HEK293 (cell line): ENCODE measurements around the gene NTSR1.

ENCODE experiments used
- CTCF ChIA-PET: fragments of 350-600 bp; formaldehyde crosslinking; extraction: SDS; loops from one replicate; lab custom pipeline; 2021; ENCODE audit warnings: antibody characterized with exemption; lab: Yijun Ruan, JAX
- POLR2A ChIA-PET: fragments of 300-600 bp; formaldehyde crosslinking; extraction: SDS; loops from one replicate; lab custom pipeline; 2020; ENCODE audit warnings: antibody characterized with exemption, inconsistent platforms; lab: Yijun Ruan, JAX
- H3K27ac ChIP-seq: fragments of 200-500 bp; sonication (Bioruptor generic); 2 replicates; pipeline ENCODE4 v1.5.1; 2014; ENCODE audit warnings: low read depth, low read length, control low read depth, inconsistent platforms; ENCODE audit errors: extremely low read depth
- H3K36me3 ChIP-seq, 2 experiments: fragments of 200-500 bp in 1 of 2; sonication (Bioruptor generic) in 1 of 2; 1 replicate in 1 of 2; 2 replicates in 1 of 2; pipeline ENCODE4 v1.5.1; 2014 to 2017; ENCODE audit warnings: inconsistent platforms in 2 of 2, low read length in 2 of 2; ENCODE audit not compliant: control insufficient read depth in 2 of 2, insufficient read depth in 1 of 2
- H3K4me1 ChIP-seq: fragments of 200-500 bp; sonication (Bioruptor generic); 2 replicates; pipeline ENCODE4 v1.5.1; 2014; ENCODE audit warnings: mild to moderate bottlenecking, low read length, inconsistent platforms; ENCODE audit not compliant: control insufficient read depth, insufficient read depth
- H3K4me3 ChIP-seq: 2 replicates; pipeline ENCODE4 v1.5.1; 2011; ENCODE audit warnings: low read depth, mild to moderate bottlenecking, control low read depth, low read length, moderate library complexity
- H3K9me3 ChIP-seq: fragments of 200-500 bp; sonication (Bioruptor generic); 2 replicates; pipeline ENCODE4 v1.5.1; 2014; ENCODE audit warnings: low read depth, low read length, inconsistent platforms; ENCODE audit not compliant: control insufficient read depth, insufficient read depth
- PRDM2 ChIP-seq: fragments of 450-650 bp; formaldehyde crosslinking; IDR thresholded peaks from 2 replicates; pipeline ENCODE4 v1.5.1; 2016; ENCODE audit warnings: missing biosample characterization, missing genetic modification characterization, borderline replicate concordance
- ZFHX2 ChIP-seq: fragments of 450-650 bp; formaldehyde crosslinking; conservative IDR thresholded peaks from 2 replicates; pipeline ENCODE4 v1.5.1; 2016; ENCODE audit warnings: missing biosample characterization, missing genetic modification characterization
- ZIC2 ChIP-seq: fragments of 450-650 bp; formaldehyde crosslinking; IDR thresholded peaks from 2 replicates; pipeline ENCODE4 v1.5.1; 2016; ENCODE audit warnings: missing biosample characterization, missing genetic modification characterization
- ZNF146 ChIP-seq: fragments of 450-650 bp; formaldehyde crosslinking; IDR thresholded peaks from 2 replicates; pipeline ENCODE4 v1.5.1; 2016; ENCODE audit warnings: missing biosample characterization, missing genetic modification characterization
- ZNF174 ChIP-seq: fragments of 450-650 bp; formaldehyde crosslinking; IDR thresholded peaks from 2 replicates; pipeline ENCODE4 v1.5.0; 2017; ENCODE audit warnings: missing biosample characterization, mild to moderate bottlenecking, missing genetic modification characterization
- ZNF19 ChIP-seq: fragments of 450-650 bp; formaldehyde crosslinking; IDR thresholded peaks from 2 replicates; pipeline ENCODE4; 2016; ENCODE audit warnings: missing biosample characterization, missing genetic modification characterization, low read depth
- ZNF202 ChIP-seq: fragments of 450-650 bp; formaldehyde crosslinking; IDR thresholded peaks from 2 replicates; pipeline ENCODE4 v1.5.1; 2016; ENCODE audit warnings: missing biosample characterization, missing genetic modification characterization, borderline replicate concordance
- ZNF221 ChIP-seq: fragments of 450-650 bp; formaldehyde crosslinking; IDR thresholded peaks from 2 replicates; pipeline ENCODE4 v1.5.1; 2017; ENCODE audit warnings: missing biosample characterization, missing genetic modification characterization, borderline replicate concordance
- ZNF223 ChIP-seq: fragments of 450-650 bp; formaldehyde crosslinking; IDR thresholded peaks from 2 replicates; pipeline ENCODE4 v1.5.1; 2016; ENCODE audit warnings: missing biosample characterization, missing genetic modification characterization
- ZNF239 ChIP-seq: fragments of 450-650 bp; formaldehyde crosslinking; IDR thresholded peaks from 2 replicates; pipeline ENCODE4 v1.5.1; 2016; ENCODE audit warnings: missing biosample characterization, missing genetic modification characterization
- ZNF266 ChIP-seq: fragments of 450-650 bp; formaldehyde crosslinking; IDR thresholded peaks from 2 replicates; pipeline ENCODE4 v1.5.1; 2016; ENCODE audit warnings: missing biosample characterization, missing genetic modification characterization, low read depth
- ZNF324 ChIP-seq: fragments of 450-650 bp; formaldehyde crosslinking; IDR thresholded peaks from 2 replicates; pipeline ENCODE4 v1.5.1; 2016; ENCODE audit warnings: missing biosample characterization, missing genetic modification characterization
- ZNF341 ChIP-seq: fragments of 450-650 bp; formaldehyde crosslinking; IDR thresholded peaks from 2 replicates; pipeline ENCODE4; 2016; ENCODE audit warnings: low read depth, missing biosample characterization, missing genetic modification characterization
- ZNF37A ChIP-seq: fragments of 450-650 bp; IDR thresholded peaks from 2 replicates; pipeline ENCODE4 v1.5.1; 2018; ENCODE audit warnings: missing biosample characterization, missing genetic modification characterization
- ZNF510 ChIP-seq: fragments of 450-650 bp; formaldehyde crosslinking; IDR thresholded peaks from 2 replicates; pipeline ENCODE4 v1.5.1; 2018; ENCODE audit warnings: mild to moderate bottlenecking, missing genetic modification characterization, missing biosample characterization; ENCODE audit not compliant: insufficient replicate concordance
- ZNF513 ChIP-seq: fragments of 450-650 bp; IDR thresholded peaks from 2 replicates; pipeline ENCODE4 v1.5.1; 2018; ENCODE audit warnings: missing biosample characterization, missing genetic modification characterization
- ZNF560 ChIP-seq: fragments of 450-650 bp; formaldehyde crosslinking; IDR thresholded peaks from 2 replicates; pipeline ENCODE4 v1.5.1; 2017; ENCODE audit warnings: missing biosample characterization, missing genetic modification characterization, borderline replicate concordance
- ZNF600 ChIP-seq: fragments of 450-650 bp; formaldehyde crosslinking; IDR thresholded peaks from 2 replicates; pipeline ENCODE4 v1.5.1; 2016; ENCODE audit warnings: missing biosample characterization, missing genetic modification characterization
- ZNF610 ChIP-seq: fragments of 450-650 bp; formaldehyde crosslinking; IDR thresholded peaks from 2 replicates; pipeline ENCODE4 v1.5.1; 2016; ENCODE audit warnings: missing biosample characterization, missing genetic modification characterization, borderline replicate concordance
- ZNF626 ChIP-seq: fragments of 450-650 bp; sonication (Bioruptor Pico); formaldehyde crosslinking; IDR thresholded peaks from 2 replicates; pipeline ENCODE4 v1.5.1; 2018; ENCODE audit warnings: missing biosample characterization, missing genetic modification characterization, inconsistent platforms
- ZNF645 ChIP-seq: fragments of 450-650 bp; formaldehyde crosslinking; IDR thresholded peaks from 2 replicates; pipeline ENCODE4; 2016; ENCODE audit warnings: missing biosample characterization, missing genetic modification characterization
- ZNF660 ChIP-seq: fragments of 450-650 bp; IDR thresholded peaks from 2 replicates; pipeline ENCODE4 v1.5.1; 2018; ENCODE audit warnings: missing biosample characterization, mild to moderate bottlenecking, missing genetic modification characterization
- ZNF677 ChIP-seq: fragments of 450-650 bp; IDR thresholded peaks from 2 replicates; pipeline ENCODE4 v1.5.0; 2018; ENCODE audit warnings: missing biosample characterization, mild to moderate bottlenecking, missing genetic modification characterization, moderate library complexity
- ZNF76 ChIP-seq: fragments of 450-650 bp; formaldehyde crosslinking; IDR thresholded peaks from 2 replicates; pipeline ENCODE4; 2016; ENCODE audit warnings: low read depth, missing biosample characterization, missing genetic modification characterization, borderline replicate concordance
- ZNF791 ChIP-seq: fragments of 450-650 bp; formaldehyde crosslinking; IDR thresholded peaks from 2 replicates; pipeline ENCODE4 v1.5.1; 2016; ENCODE audit warnings: missing biosample characterization, missing genetic modification characterization
- ZNF837 ChIP-seq: fragments of 450-650 bp; formaldehyde crosslinking; IDR thresholded peaks from 2 replicates; pipeline ENCODE4 v1.5.1; 2016; ENCODE audit warnings: missing biosample characterization, missing genetic modification characterization
- TF ChIP-seq, protein P1 (sequence below): fragments of 450-650 bp; formaldehyde crosslinking; IDR thresholded peaks from 2 replicates; pipeline ENCODE4 v1.5.1; 2016; ENCODE audit warnings: missing biosample characterization, missing genetic modification characterization, borderline replicate concordance

Gene NTSR1

DNA sequence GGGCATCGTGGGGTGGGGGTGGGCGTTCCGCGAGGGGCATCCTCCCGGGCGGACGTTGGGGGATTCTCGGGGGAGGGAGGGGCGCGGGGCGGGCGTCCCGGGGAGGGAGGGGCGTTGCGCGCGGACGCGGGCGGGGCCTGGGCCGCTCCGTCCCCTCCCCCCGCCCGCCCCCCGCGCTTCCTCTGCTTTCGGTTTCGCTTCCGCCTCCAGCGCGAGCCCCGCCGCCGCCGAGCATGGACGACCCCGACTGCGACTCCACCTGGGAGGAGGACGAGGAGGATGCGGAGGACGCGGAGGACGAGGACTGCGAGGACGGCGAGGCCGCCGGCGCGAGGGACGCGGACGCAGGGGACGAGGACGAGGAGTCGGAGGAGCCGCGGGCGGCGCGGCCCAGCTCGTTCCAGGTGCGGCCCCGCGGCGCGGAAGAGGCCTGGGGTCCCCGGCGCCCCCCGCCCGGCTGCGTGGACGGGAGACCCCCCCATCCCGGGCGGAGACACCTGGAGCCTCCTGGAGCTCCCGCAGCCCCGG lies 96.1 kb downstream of the NTSR1 start, which contains the start of gene OGFR:
Gene OGFR, plus strand, starts transcription at position 209 of the 528 bp plus-strand sequence. Its CDS starts 25 bp downstream, at position 234.
- peak within 1 kb of the TSS; percentile 97 for H3K4me3 ChIP-seq
- H3K4me1 ChIP-seq = no peaks in the 10 kb centered on the region
- no peaks in the 10 kb centered on the region for H3K9me3 ChIP-seq
- CTCF ChIA-PET = interaction anchor here (1.1 to 3.4 kb wide), 3 partner anchors 13 to 100 kb away, joined by 3 to 18 read pairs (median 4); no protein-coding TSS in a partner anchor
- peaks cover 4 to 54% of the 10 kb centered on the region in 2 experiments; a peak in 2 of 3 replicates for H3K36me3 ChIP-seq
- H3K27ac ChIP-seq = peak within 1 kb of the TSS; percentile 80
- POLR2A ChIA-PET = interaction anchor here (0.9 to 3.6 kb wide), 3 partner anchors 10 to 18 kb away, joined by 3 to 22 read pairs (median 6); partner anchors contain the start of gene MRGBP
- TF ChIP-seq ZNF37A (tag by site-specific recombination) (no peak), ZNF223 (no peak), ZNF239 (tag by site-specific recombination) (no peak), ZNF341 (tag by site-specific recombination) (no peak), ZNF202 (tag by site-specific recombination) (no peak), ZNF791 (no peak), ZNF76 (no peak), ZNF645 (tag by site-specific recombination) (no peak), ZNF837 (tag by site-specific recombination) (no peak), ZNF324 (tag by site-specific recombination) (no peak), ZNF510 (tag by site-specific recombination) (no peak), ZNF266 (tag by site-specific recombination) (no peak), ZNF221 (tag by site-specific recombination) (no peak), ZNF660 (tag by site-specific recombination) (no peak), ZNF19 (tag by site-specific recombination) (no peak), PRDM2 (no peak), ZNF513 (no peak; the same call in 1 of the 2 replicates), ZNF677 (tag by site-specific recombination) (no peak), ZNF600 (tag by site-specific recombination) (no peak), ZFHX2 (tag by site-specific recombination) (no peak), ZNF610 (tag by site-specific recombination) (no peak), ZNF560 (tag by site-specific recombination) (no peak), ZNF174 (tag by site-specific recombination) (no peak), ZNF626 (tag by site-specific recombination) (no peak), ZNF146 (tag by site-specific recombination) (no peak), ZIC2 (tag by site-specific recombination) (0 out of 2 replicates have a peak, but pooled peaks have one; percentile 15)
- TF ChIP-seq, protein P1, sequence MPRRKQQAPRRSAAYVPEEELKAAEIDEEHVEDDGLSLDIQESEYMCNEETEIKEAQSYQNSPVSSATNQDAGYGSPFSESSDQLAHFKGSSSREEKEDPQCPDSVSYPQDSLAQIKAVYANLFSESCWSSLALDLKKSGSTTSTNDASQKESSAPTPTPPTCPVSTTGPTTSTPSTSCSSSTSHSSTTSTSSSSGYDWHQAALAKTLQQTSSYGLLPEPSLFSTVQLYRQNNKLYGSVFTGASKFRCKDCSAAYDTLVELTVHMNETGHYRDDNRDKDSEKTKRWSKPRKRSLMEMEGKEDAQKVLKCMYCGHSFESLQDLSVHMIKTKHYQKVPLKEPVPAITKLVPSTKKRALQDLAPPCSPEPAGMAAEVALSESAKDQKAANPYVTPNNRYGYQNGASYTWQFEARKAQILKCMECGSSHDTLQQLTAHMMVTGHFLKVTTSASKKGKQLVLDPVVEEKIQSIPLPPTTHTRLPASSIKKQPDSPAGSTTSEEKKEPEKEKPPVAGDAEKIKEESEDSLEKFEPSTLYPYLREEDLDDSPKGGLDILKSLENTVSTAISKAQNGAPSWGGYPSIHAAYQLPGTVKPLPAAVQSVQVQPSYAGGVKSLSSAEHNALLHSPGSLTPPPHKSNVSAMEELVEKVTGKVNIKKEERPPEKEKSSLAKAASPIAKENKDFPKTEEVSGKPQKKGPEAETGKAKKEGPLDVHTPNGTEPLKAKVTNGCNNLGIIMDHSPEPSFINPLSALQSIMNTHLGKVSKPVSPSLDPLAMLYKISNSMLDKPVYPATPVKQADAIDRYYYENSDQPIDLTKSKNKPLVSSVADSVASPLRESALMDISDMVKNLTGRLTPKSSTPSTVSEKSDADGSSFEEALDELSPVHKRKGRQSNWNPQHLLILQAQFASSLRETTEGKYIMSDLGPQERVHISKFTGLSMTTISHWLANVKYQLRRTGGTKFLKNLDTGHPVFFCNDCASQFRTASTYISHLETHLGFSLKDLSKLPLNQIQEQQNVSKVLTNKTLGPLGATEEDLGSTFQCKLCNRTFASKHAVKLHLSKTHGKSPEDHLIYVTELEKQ (tag by site-specific recombination) = no peak
